Osteoblast (primary cell): ENCODE results near the gene CHN2. TPM values are rescaled to one million over a fixed set of nuclear protein-coding genes. Genes with fewer than 3 reads are reported as not detected.

Source experiments
- DNase-seq: peaks from one replicate; pipeline ENCODE4 v3.0.0; 2011; ENCODE audit warnings: low spot score, mixed read lengths; ENCODE audit not compliant: insufficient read length; ENCODE audit errors: missing footprints
- H2AFZ ChIP-seq: 2 replicates; pipeline ENCODE4 v1.6.0; 2011; ENCODE audit warnings: mild to moderate bottlenecking, low read length
- H3K27ac ChIP-seq: 2 replicates; pipeline ENCODE4 v1.5.1; 2011; ENCODE audit warnings: mild to moderate bottlenecking, low read depth, low read length, moderate library complexity
- H3K27me3 ChIP-seq: 2 replicates; pipeline ENCODE4 v1.6.0; 2012; ENCODE audit warnings: mild to moderate bottlenecking, control low read depth, inconsistent platforms, low read length, moderate library complexity; ENCODE audit not compliant: insufficient read depth
- H3K36me3 ChIP-seq: 2 replicates; pipeline ENCODE4 v1.5.1; 2011; ENCODE audit warnings: mild to moderate bottlenecking, low read length, control low read depth, moderate library complexity; ENCODE audit not compliant: insufficient read depth
- H3K4me1 ChIP-seq: 2 replicates; pipeline ENCODE4 v1.5.1; 2011; ENCODE audit warnings: mild to moderate bottlenecking, low read length, control low read depth, moderate library complexity; ENCODE audit not compliant: insufficient read depth
- H3K4me2 ChIP-seq: 2 replicates; pipeline ENCODE4 v1.6.0; 2011; ENCODE audit warnings: mild to moderate bottlenecking, low read length; ENCODE audit not compliant: insufficient read depth
- H3K4me3 ChIP-seq: fragments of 200-600 bp; sonication (generic); 3 replicates; pipeline ENCODE4 v1.5.1; 2012; ENCODE audit warnings: mild to moderate bottlenecking, low read length, inconsistent platforms; ENCODE audit not compliant: insufficient read depth
- H3K79me2 ChIP-seq: 2 replicates; pipeline ENCODE4 v1.6.0; 2012; ENCODE audit warnings: mild to moderate bottlenecking, low read length, control low read depth, inconsistent platforms; ENCODE audit not compliant: insufficient read depth
- H3K9me3 ChIP-seq: 2 replicates; pipeline ENCODE4 v1.5.1; 2011; ENCODE audit warnings: low read depth, low read length, control low read depth
- H4K20me1 ChIP-seq: 2 replicates; pipeline ENCODE4 v1.6.0; 2012; ENCODE audit warnings: mild to moderate bottlenecking, low read length, control low read depth; ENCODE audit not compliant: insufficient read depth
- CTCF ChIP-seq: IDR thresholded peaks from 2 replicates; pipeline ENCODE4 v1.5.1; 2011; ENCODE audit warnings: mild to moderate bottlenecking, low read depth, low read length, moderate library complexity; ENCODE audit errors: extremely low read depth
- total RNA-seq: library from RNA; depleted of rRNA; stranded (reverse); fragments of >200 nt; gene quantifications from 2 replicates; pipeline ENCODE4 v1.2.3, GENCODE V29; 2012

CHN2 gene
- total RNA-seq, 1 donor, result under 0.01 TPM

GRCh38 chr7:29272057-29272456 is 77.5 kb downstream of the CHN2 start:
- no peak for TF ChIP-seq CTCF
- Histone ChIP-seq H2AFZ (no peak overlapping the region), H3K4me2 (no peak overlapping the region), H3K36me3 (no peaks in the 10 kb centered on the region), H3K4me1 (no peaks in the 10 kb centered on the region), H3K79me2 (no peaks in the 10 kb centered on the region), H4K20me1 (no peaks in the 10 kb centered on the region), H3K27me3 (peaks cover 9% of the 10 kb centered on the region), H3K4me3 (no peak overlapping the region), H3K27ac (no peak overlapping the region), H3K9me3 (no peaks in the 10 kb centered on the region)
- no peak for DNase-seq

- H3K27me3 ChIP-seq, result peaks cover 13% of the 10 kb centered on the region
- no peak overlapping the region for H3K27ac ChIP-seq
- no peaks in the 10 kb centered on the region for H4K20me1 ChIP-seq
- H3K36me3 ChIP-seq, result no peaks in the 10 kb centered on the region
- H3K4me3 ChIP-seq, result no peak overlapping the region
- no peaks in the 10 kb centered on the region for H3K4me1 ChIP-seq
- H3K9me3 ChIP-seq, result no peaks in the 10 kb centered on the region
- no peak for TF ChIP-seq CTCF
- H3K79me2 ChIP-seq, result no peaks in the 10 kb centered on the region
- H2AFZ ChIP-seq, result no peak overlapping the region
- H3K4me2 ChIP-seq, result no peak overlapping the region
- no peak for DNase-seq
These were observed 79.8 kb downstream of the CHN2 start for GRCh38 chr7:29274146-29275017.

DNA sequence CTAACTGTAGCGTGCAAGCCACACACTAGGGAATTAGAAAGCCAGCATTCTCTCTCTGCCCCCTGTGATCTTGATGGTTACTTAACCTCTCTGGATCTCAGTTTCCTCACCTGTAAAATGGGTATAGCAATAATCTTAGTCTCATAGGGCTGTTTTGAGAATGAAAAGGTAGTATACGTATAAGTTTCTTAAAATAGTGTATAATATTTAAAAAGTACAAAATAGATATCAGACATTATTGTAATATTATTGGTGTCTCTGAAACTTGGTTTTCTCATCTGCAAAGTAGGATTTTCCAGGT is 80.4 kb downstream of the CHN2 start:
- H3K4me1 ChIP-seq, result no peaks in the 10 kb centered on the region
- H3K9me3 ChIP-seq, result no peaks in the 10 kb centered on the region
- peaks cover 14% of the 10 kb centered on the region for H3K27me3 ChIP-seq
- H3K79me2 ChIP-seq, result no peaks in the 10 kb centered on the region
- no peak overlapping the region for H3K27ac ChIP-seq
- TF ChIP-seq CTCF, result no peak
- H3K36me3 ChIP-seq, result no peaks in the 10 kb centered on the region
- no peak overlapping the region for H2AFZ ChIP-seq
- H3K4me3 ChIP-seq, result no peak overlapping the region
- H4K20me1 ChIP-seq, result no peaks in the 10 kb centered on the region
- H3K4me2 ChIP-seq, result no peak overlapping the region
- no peak for DNase-seq

DNA sequence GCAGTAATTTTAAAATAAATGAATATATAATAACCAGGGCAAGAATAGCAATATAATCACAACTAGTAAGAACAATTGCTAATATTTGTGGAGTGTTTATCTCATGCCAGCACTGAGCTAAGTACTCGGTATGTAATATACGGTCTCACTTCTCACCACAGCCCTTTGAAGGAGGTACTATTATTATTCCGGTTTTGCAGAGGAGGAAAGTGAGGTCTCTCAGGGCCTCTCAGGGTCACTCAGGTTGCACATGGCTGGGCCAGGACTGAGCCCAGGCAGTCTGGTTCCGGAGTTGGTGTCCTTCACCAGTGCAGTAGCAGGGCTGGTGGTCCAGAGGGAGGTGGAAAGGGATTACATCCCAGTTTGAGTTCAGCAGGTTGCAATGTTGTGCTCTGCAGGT is 80.9 kb downstream of the CHN2 start:
- no peaks in the 10 kb centered on the region for H3K4me1 ChIP-seq
- no peak overlapping the region for H3K4me2 ChIP-seq
- no peak for TF ChIP-seq CTCF
- no peaks in the 10 kb centered on the region for H3K79me2 ChIP-seq
- DNase-seq, result no peak
- no peaks in the 10 kb centered on the region for H3K9me3 ChIP-seq
- H3K27me3 ChIP-seq, result peaks cover 14% of the 10 kb centered on the region
- H3K36me3 ChIP-seq, result no peaks in the 10 kb centered on the region
- H3K4me3 ChIP-seq, result no peak overlapping the region
- no peaks in the 10 kb centered on the region for H4K20me1 ChIP-seq
- no peak overlapping the region for H2AFZ ChIP-seq
- no peak overlapping the region for H3K27ac ChIP-seq
